HepG2 (cell line): ENCODE results near the gene SCN4B. TPM values are rescaled to one million over a fixed set of nuclear protein-coding genes. Genes with fewer than 3 reads are reported as not detected.

Experiments used
- ATAC-seq: fragments of 200-7000 bp; cut with Tn5 transposase; 3 replicates; pipeline ENCODE4 v1.9.1; 2020; ENCODE audit warnings: mild to moderate bottlenecking, moderate library complexity
- BruUV-seq: library from RNA; stranded (reverse); fragments of 400-500 nt; replicated peaks from 2 replicates; lab custom pipeline; 2021; lab: Mats Ljungman, UMichigan
- CTCF ChIA-PET: fragments of 300-600 bp; formaldehyde crosslinking; extraction: SDS; loops from one replicate; lab custom pipeline; 2021; ENCODE audit warnings: low total read pairs, inconsistent platforms, low intra/inter-chr PET ratio; lab: Yijun Ruan, JAX
- POLR2A ChIA-PET: fragments of 350-600 bp; sonication (Branson Sonifier 250); formaldehyde crosslinking; loops from one replicate; lab custom pipeline; 2020; ENCODE audit warnings: antibody characterized with exemption, inconsistent platforms; lab: Yijun Ruan, JAX
- DNase-seq: peaks from one replicate; pipeline ENCODE4 v3.0.0-alpha.2; 2015; ENCODE audit warnings: low spot score
- FAIRE-seq: peaks from 3 replicates; lab custom pipeline; 2011; peaks lifted over from hg19 to GRCh38; lab: Jason Lieb, UNC
- H2AFZ ChIP-seq: one replicate; pipeline ENCODE4 v1.6.1; 2011; ENCODE audit warnings: low read length, inconsistent platforms
- H3K27ac ChIP-seq: fragments of 300-600 bp; 3 replicates; pipeline ENCODE4 v1.8.0; 2011; ENCODE audit warnings: mixed run types, mild to moderate bottlenecking, mixed read lengths, low read length, inconsistent platforms; ENCODE audit not compliant: insufficient read depth; ENCODE audit errors: extremely low read length
- H3K27me3 ChIP-seq, 2 experiments: fragments of 200-600 bp in 1 of 2; 2 replicates in 1 of 2; 3 replicates in 1 of 2; pipeline versions ENCODE4 v1.6.0 to v1.8.0; 2011; ENCODE audit warnings: low read length in 2 of 2, mild to moderate bottlenecking in 2 of 2, moderate library complexity in 2 of 2, inconsistent platforms in 1 of 2; ENCODE audit not compliant: insufficient read depth in 2 of 2, control insufficient read depth in 1 of 2
- H3K36me3 ChIP-seq, 2 experiments: fragments of 200-600 bp in 1 of 2; replicated peaks in 1 of 2; 2 replicates in 1 of 2; 3 replicates in 1 of 2; pipeline versions ENCODE4 v1.5.1 to v1.8.0; 2011; ENCODE audit warnings: low read length in 2 of 2, inconsistent platforms in 1 of 2; ENCODE audit not compliant: insufficient read depth in 2 of 2, control insufficient read depth in 1 of 2
- H3K4me1 ChIP-seq: 2 replicates; pipeline ENCODE4 v1.5.1; 2012; ENCODE audit warnings: low read length, inconsistent platforms; ENCODE audit not compliant: insufficient read depth
- H3K4me2 ChIP-seq: 2 replicates; pipeline ENCODE4 v1.6.0; 2011; ENCODE audit warnings: low read depth, low read length, inconsistent platforms
- H3K4me3 ChIP-seq, 3 experiments: fragments of 200-600 bp in 1 of 3; sonication (generic), shearing (Covaris generic) in 1 of 3; replicated peaks in 1 of 3; 2 replicates each; pipeline ENCODE4 v1.5.1; 2011 to 2016; ENCODE audit warnings: low read length in 3 of 3, inconsistent platforms in 2 of 3, low read depth in 2 of 3, mild to moderate bottlenecking in 2 of 3, control low read depth in 1 of 3, mixed read lengths in 1 of 3; ENCODE audit not compliant: insufficient read depth in 1 of 3
- H3K79me2 ChIP-seq: one replicate; pipeline ENCODE4 v1.6.1; 2011; ENCODE audit warnings: low read length, inconsistent platforms; ENCODE audit not compliant: insufficient read depth
- H3K9ac ChIP-seq: 2 replicates; pipeline ENCODE4 v1.6.0; 2011; ENCODE audit warnings: mild to moderate bottlenecking, low read depth, low read length, inconsistent platforms; ENCODE audit not compliant: insufficient read depth
- H3K9me3 ChIP-seq: 2 replicates; pipeline ENCODE4 v1.5.1; 2012; ENCODE audit warnings: mild to moderate bottlenecking, low read length
- H4K20me1 ChIP-seq: 2 replicates; pipeline ENCODE4 v1.6.0; 2011; ENCODE audit warnings: inconsistent platforms, mild to moderate bottlenecking, low read length, moderate library complexity; ENCODE audit not compliant: insufficient read depth
- BCL6 ChIP-seq: IDR thresholded peaks from 2 replicates; pipeline ENCODE4 v1.6.1; 2016; ENCODE audit warnings: missing genetic modification reagents, missing compliant biosample characterization
- HOXA7 ChIP-seq: sonication (generic); formaldehyde crosslinking; IDR thresholded peaks from 2 replicates; pipeline ENCODE4 v1.8.1; 2022; ENCODE audit warnings: mild to moderate bottlenecking, missing genetic modification reagents, moderate library complexity
- KDM2A ChIP-seq: sonication (generic); formaldehyde crosslinking; IDR thresholded peaks from 2 replicates; pipeline ENCODE4 v1.4.0; 2020; ENCODE audit warnings: low read depth, missing genetic modification reagents, borderline replicate concordance
- TEAD3 ChIP-seq: optimal IDR thresholded peaks from 2 replicates; pipeline ENCODE3; 2016; ENCODE audit warnings: borderline replicate concordance
- WGBS: methylation state at CpG from one replicate; pipeline ENCODE4 v1.1.6; 2017; ENCODE audit warnings: low lambda C conversion rate; 5-methylcytosine and 5-hydroxymethylcytosine counted together
- in situ Hi-C: cut with HindIII; loops from 2 replicates; pipeline ENCODE4 v1.10.0; 2017; ENCODE audit warnings: low pct_unique_long_range_greater_than_20kb; ENCODE audit not compliant: extremely low pct_ligation_motif_present
- intact Hi-C: fragments of 100-400 bp; cut with micrococcal nuclease; formaldehyde crosslinking; loops from one replicate; pipeline ENCODE4 v1.10.0; 2022; ENCODE audit not compliant: unreplicated experiment
- polyA plus RNA-seq, 8 experiments: library from polyadenylated mRNA; depleted of rRNA in 3 of 8; stranded (reverse) in 7 of 8; unstranded in 1 of 8; fragments of >200 nt; fragmentation: Illumina TruSeq in 4 of 8; extraction: Trizol in 4 of 8; gene quantifications; 2 replicates each; pipeline versions ENCODE4 v1.2.1 to v1.2.3, GENCODE V29; 2011 to 2016; ENCODE audit warnings: low read depth in 4 of 8, missing spikeins in 1 of 8, mixed read lengths in 1 of 8; ENCODE audit not compliant: insufficient read depth in 1 of 8
- total RNA-seq, 5 experiments: library from RNA; depleted of rRNA; stranded (reverse); fragments of >200 nt; fragmentation: Illumina TruSeq; extraction: Trizol; gene quantifications; 2 replicates each; pipeline ENCODE4 v1.2.3, GENCODE V29; 2016; ENCODE audit warnings: low read depth in 1 of 5
- TF ChIP-seq, protein P1 (sequence below), 2 experiments: fragments of 450-650 bp in 1 of 2; sonication (generic) in 1 of 2; formaldehyde crosslinking in 1 of 2; IDR thresholded peaks; 2 replicates each; pipeline versions ENCODE4 v1.6.1 to v1.8.0; 2016 to 2022; ENCODE audit warnings: antibody characterized with exemption in 1 of 2, mild to moderate bottlenecking in 1 of 2, missing genetic modification reagents in 1 of 2

Gene SCN4B
- total and polyA plus RNA-seq, 2 of the 13 experiments (the other 11 are each of a cell fraction or from before 2014, with no cell fraction given): 0.04 to 0.29 TPM

DNA sequence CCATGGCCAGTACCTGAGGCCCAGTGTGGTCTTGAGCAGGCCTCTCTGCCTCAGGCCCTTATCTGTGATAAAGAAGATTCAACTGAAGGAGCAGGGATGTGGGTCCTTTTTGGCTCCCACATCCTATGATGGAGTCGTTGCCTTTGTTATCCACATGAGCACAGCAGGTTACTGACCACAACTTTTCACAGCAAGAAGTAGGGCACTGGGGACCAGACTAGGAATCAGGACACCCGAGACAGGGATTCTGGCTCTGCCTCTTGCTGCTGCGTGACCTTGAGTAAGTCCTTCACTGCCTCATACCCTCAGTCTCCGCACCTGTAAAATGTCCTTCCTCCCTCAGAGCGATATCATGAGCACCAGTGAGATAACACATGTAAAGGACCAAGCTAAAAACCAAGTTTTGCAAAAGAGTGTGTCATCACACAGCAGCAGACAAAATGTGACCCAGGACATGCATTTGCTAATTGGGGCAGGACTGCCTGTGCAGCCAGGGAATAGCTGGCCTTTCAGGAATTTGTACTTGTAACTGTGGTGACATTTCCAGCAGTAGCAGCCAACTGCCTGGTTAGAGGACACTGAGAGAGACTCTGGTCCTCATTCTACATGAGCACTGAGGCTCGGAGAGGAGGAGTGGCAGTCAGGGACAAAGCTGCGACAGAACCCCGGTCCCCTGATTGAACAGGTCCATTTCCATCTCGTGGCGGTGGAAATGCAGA lies 52.6 kb downstream of the SCN4B start:
- intact Hi-C loops: no loop called here
- POLR2A ChIA-PET: no interaction called here
- in situ Hi-C loops: no loop called here

More for the DNA sequence above, 52.6 kb downstream of the SCN4B start:
- BruUV-seq: no TSS peak
- Histone ChIP-seq H3K9ac (no peak overlapping the region), H2AFZ (no peak overlapping the region), H3K79me2 (no peaks in the 10 kb centered on the region), H3K4me3 (no peak overlapping the region), H3K4me2 (no peak overlapping the region), H3K27ac (no peak overlapping the region), H3K27me3 (peaks cover 0 to 10% of the 10 kb centered on the region in 2 experiments; a peak in 3 of 5 replicates), H3K4me1 (peaks cover 66% of the 10 kb centered on the region), H3K36me3 (no peaks in the 10 kb centered on the region), H3K9me3 (no peaks in the 10 kb centered on the region), H4K20me1 (no peaks in the 10 kb centered on the region)
- ATAC-seq (peak; percentile 42), FAIRE-seq (no peak), DNase-seq (no peak)
- TF ChIP-seq TEAD3 (CRISPR knock-in tag): peak; percentile 23
- TF ChIP-seq HOXA7: no peak
- TF ChIP-seq, protein P1, sequence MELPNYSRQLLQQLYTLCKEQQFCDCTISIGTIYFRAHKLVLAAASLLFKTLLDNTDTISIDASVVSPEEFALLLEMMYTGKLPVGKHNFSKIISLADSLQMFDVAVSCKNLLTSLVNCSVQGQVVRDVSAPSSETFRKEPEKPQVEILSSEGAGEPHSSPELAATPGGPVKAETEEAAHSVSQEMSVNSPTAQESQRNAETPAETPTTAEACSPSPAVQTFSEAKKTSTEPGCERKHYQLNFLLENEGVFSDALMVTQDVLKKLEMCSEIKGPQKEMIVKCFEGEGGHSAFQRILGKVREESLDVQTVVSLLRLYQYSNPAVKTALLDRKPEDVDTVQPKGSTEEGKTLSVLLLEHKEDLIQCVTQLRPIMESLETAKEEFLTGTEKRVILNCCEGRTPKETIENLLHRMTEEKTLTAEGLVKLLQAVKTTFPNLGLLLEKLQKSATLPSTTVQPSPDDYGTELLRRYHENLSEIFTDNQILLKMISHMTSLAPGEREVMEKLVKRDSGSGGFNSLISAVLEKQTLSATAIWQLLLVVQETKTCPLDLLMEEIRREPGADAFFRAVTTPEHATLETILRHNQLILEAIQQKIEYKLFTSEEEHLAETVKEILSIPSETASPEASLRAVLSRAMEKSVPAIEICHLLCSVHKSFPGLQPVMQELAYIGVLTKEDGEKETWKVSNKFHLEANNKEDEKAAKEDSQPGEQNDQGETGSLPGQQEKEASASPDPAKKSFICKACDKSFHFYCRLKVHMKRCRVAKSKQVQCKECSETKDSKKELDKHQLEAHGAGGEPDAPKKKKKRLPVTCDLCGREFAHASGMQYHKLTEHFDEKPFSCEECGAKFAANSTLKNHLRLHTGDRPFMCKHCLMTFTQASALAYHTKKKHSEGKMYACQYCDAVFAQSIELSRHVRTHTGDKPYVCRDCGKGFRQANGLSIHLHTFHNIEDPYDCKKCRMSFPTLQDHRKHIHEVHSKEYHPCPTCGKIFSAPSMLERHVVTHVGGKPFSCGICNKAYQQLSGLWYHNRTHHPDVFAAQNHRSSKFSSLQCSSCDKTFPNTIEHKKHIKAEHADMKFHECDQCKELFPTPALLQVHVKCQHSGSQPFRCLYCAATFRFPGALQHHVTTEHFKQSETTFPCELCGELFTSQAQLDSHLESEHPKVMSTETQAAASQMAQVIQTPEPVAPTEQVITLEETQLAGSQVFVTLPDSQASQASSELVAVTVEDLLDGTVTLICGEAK (IDR thresholded peaks at IDR 0.05): no peak
- TF ChIP-seq, protein P1 (CRISPR knock-in tag; IDR thresholded peaks at IDR 0.05): 0 out of 2 replicates have a peak, but pooled peaks have one; percentile 26
- 0 out of 2 replicates have a peak, but pooled peaks have one; percentile 24 for TF ChIP-seq BCL6 (CRISPR knock-in tag)
- no peak for TF ChIP-seq KDM2A
- CTCF ChIA-PET: no interaction called here
- 48% methylated on average over 5 of the region's 10 CpGs for WGBS
